Measurements from ENCODE around the gene NKRF.
"Not testable (repeated sequence)": the region's sequence is repeated elsewhere in the genome, so short reads cannot be mapped to it uniquely, and the experiment has no call there.

NKRF gene

GRCh38 chrX:119640731-119641170 lies 34.5 kb upstream of the NKRF start:
- Histone ChIP-seq H3K79me2 (ENCODE audit: control insufficient read depth, insufficient read depth, low read length, poor library complexity) (no peaks in the 10 kb centered on the region), H4K12ac (ENCODE audit: low read depth, low read length) (no peak overlapping the region), H2BK5ac (ENCODE audit: low read depth, low read length, poor library complexity) (no peak overlapping the region), H4K91ac (ENCODE audit: low read depth, low read length) (no peak overlapping the region), H3K4ac (ENCODE audit: low read depth, low read length) (no peak overlapping the region), H3K79me1 (ENCODE audit: low read length) (no peaks in the 10 kb centered on the region), H3K4me2 (ENCODE audit: low read length) (no peak overlapping the region), H2AFZ (ENCODE audit: insufficient read depth, low read length, poor library complexity) (no peak overlapping the region), H3K36me3 (ENCODE audit: control insufficient read depth in 1 of 2, insufficient read depth in 2 of 2, low read length in 2 of 2) (peaks cover 20 to 39% of the 10 kb centered on the region in 2 experiments), H3K23ac (ENCODE audit: low read length) (no peak overlapping the region), H3K14ac (ENCODE audit: low read length) (no peak overlapping the region), H3K4me3 (ENCODE audit: low read depth, low read length) (no peak overlapping the region), H3K4me1 (ENCODE audit: control insufficient read depth in 1 of 2, insufficient read depth in 2 of 2, low read length in 2 of 2) (no peaks in the 10 kb centered on the region), H3K9ac (ENCODE audit: low read length) (no peak overlapping the region), H4K8ac (ENCODE audit: low read depth, low read length) (no peak overlapping the region), H3K27me3 (ENCODE audit: insufficient read depth, low read length) (no peaks in the 10 kb centered on the region), H3K27ac (ENCODE audit: low read depth, low read length) (no peak overlapping the region), H2BK120ac (ENCODE audit: insufficient read depth, low read length, poor library complexity) (no peak overlapping the region), H3K18ac (ENCODE audit: low read length) (no peak overlapping the region), H3K9me3 (ENCODE audit: insufficient read depth, low read depth, low read length) (no peaks in the 10 kb centered on the region), H2BK12ac (ENCODE audit: low read length) (no peak overlapping the region), H2AK5ac (ENCODE audit: low read length) (no peak overlapping the region)
- DNase-seq: no peak
- WGBS (ENCODE audit: extremely low coverage, insufficient coverage, insufficient read length): no CpG with 5 or more reads among the region's 5 CpGs

DNA sequence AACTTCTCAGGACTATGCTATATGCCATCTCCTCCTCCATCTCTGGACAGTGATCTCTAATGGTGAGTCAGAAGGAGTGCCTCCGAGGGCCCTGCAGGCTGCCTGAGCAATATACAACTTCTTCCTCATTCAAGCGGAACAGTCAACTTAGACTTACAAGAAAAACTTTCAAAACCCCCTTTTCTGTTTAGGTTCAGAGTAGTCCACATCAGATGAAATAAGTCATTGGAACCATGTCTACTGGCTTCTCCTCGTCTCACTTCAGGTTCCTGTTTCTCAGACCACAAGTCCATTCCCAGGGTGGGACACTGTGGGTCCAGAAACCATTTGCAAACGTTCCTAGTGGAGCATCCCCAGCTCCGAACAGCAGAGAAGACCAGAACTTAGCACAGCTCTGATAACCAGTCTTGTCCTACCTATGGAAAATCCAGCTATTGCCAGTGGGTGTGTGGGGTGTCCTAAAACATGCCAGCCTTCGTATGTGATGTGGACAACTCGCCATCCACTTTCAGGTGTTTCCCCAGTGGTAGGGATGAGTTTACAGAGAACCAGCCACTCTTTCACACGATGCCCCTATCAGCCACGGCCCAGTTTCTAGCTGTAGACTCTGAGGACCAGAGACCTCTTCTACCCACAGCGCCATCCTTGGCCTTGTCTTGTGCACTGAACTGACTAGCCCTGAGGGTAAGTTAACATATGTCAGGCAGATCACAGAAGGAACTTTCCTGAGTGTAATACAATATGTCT lies 32.7 kb upstream of the NKRF start:
- Histone ChIP-seq H3K36me3 (ENCODE audit: control insufficient read depth in 1 of 2, insufficient read depth in 2 of 2, low read length in 2 of 2) (peaks cover 21 to 46% of the 10 kb centered on the region in 2 experiments), H3K79me1 (ENCODE audit: low read length) (no peaks in the 10 kb centered on the region), H4K8ac (ENCODE audit: low read depth, low read length) (no peak overlapping the region), H3K27ac (ENCODE audit: low read depth, low read length) (no peak overlapping the region), H3K9ac (ENCODE audit: low read length) (no peak overlapping the region), H3K14ac (ENCODE audit: low read length) (no peak overlapping the region), H3K4me3 (ENCODE audit: low read depth, low read length) (no peak overlapping the region), H4K91ac (ENCODE audit: low read depth, low read length) (no peak overlapping the region), H3K9me3 (ENCODE audit: insufficient read depth, low read depth, low read length) (no peaks in the 10 kb centered on the region), H2AFZ (ENCODE audit: insufficient read depth, low read length, poor library complexity) (no peak overlapping the region), H3K18ac (ENCODE audit: low read length) (no peak overlapping the region), H2BK12ac (ENCODE audit: low read length) (no peak overlapping the region), H3K4me1 (ENCODE audit: control insufficient read depth in 1 of 2, insufficient read depth in 2 of 2, low read length in 2 of 2) (no peaks in the 10 kb centered on the region), H2AK5ac (ENCODE audit: low read length) (no peak overlapping the region), H3K23ac (ENCODE audit: low read length) (no peak overlapping the region), H2BK5ac (ENCODE audit: low read depth, low read length, poor library complexity) (no peak overlapping the region), H3K4me2 (ENCODE audit: low read length) (no peak overlapping the region), H4K12ac (ENCODE audit: low read depth, low read length) (no peak overlapping the region), H2BK120ac (ENCODE audit: insufficient read depth, low read length, poor library complexity) (no peak overlapping the region), H3K4ac (ENCODE audit: low read depth, low read length) (no peak overlapping the region), H3K27me3 (ENCODE audit: insufficient read depth, low read length) (no peaks in the 10 kb centered on the region), H3K79me2 (ENCODE audit: control insufficient read depth, insufficient read depth, low read length, poor library complexity) (no peaks in the 10 kb centered on the region)
- WGBS (ENCODE audit: extremely low coverage, insufficient coverage, insufficient read length): no CpG with 5 or more reads among the region's 10 CpGs
- DNase-seq: peak in 1 of 2 donors; percentile 5

- not testable (repeated sequence) for H3K4me2 ChIP-seq (ENCODE audit: low read length); H3K27ac ChIP-seq (ENCODE audit: low read depth, low read length); H3K79me2 ChIP-seq (ENCODE audit: control insufficient read depth, insufficient read depth, low read length, poor library complexity); H3K18ac ChIP-seq (ENCODE audit: low read length); H4K12ac ChIP-seq (ENCODE audit: low read depth, low read length); H3K4ac ChIP-seq (ENCODE audit: low read depth, low read length); H2BK12ac ChIP-seq (ENCODE audit: low read length); H2BK5ac ChIP-seq (ENCODE audit: low read depth, low read length, poor library complexity); H3K23ac ChIP-seq (ENCODE audit: low read length); H2AK5ac ChIP-seq (ENCODE audit: low read length); H4K8ac ChIP-seq (ENCODE audit: low read depth, low read length); H3K9ac ChIP-seq (ENCODE audit: low read length); H2BK120ac ChIP-seq (ENCODE audit: insufficient read depth, low read length, poor library complexity); H3K79me1 ChIP-seq (ENCODE audit: low read length); H3K14ac ChIP-seq (ENCODE audit: low read length); DNase-seq; H2AFZ ChIP-seq (ENCODE audit: insufficient read depth, low read length, poor library complexity); H3K9me3 ChIP-seq (ENCODE audit: insufficient read depth, low read depth, low read length); H3K4me3 ChIP-seq (ENCODE audit: low read depth, low read length); H4K91ac ChIP-seq (ENCODE audit: low read depth, low read length); H3K4me1 ChIP-seq (ENCODE audit: control insufficient read depth in 1 of 2, insufficient read depth in 2 of 2, low read length in 2 of 2); H3K27me3 ChIP-seq (ENCODE audit: insufficient read depth, low read length)
- peaks cover 23 to 49% of the 10 kb centered on the region in 2 experiments for H3K36me3 ChIP-seq (ENCODE audit: control insufficient read depth in 1 of 2, insufficient read depth in 2 of 2, low read length in 2 of 2)
- WGBS (ENCODE audit: extremely low coverage, insufficient coverage, insufficient read length): no CpG with 5 or more reads among the region's 1 CpG
Observed at GRCh38 chrX:119637421-119637820, 31.2 kb upstream of the NKRF start.

GRCh38 chrX:119636419-119636818 lies 30.2 kb upstream of the NKRF start:
- no peak overlapping the region for H2BK120ac ChIP-seq (ENCODE audit: insufficient read depth, low read length, poor library complexity)
- H3K9me3 ChIP-seq (ENCODE audit: insufficient read depth, low read depth, low read length): no peaks in the 10 kb centered on the region
- H4K12ac ChIP-seq (ENCODE audit: low read depth, low read length): no peak overlapping the region
- no peak overlapping the region for H2AFZ ChIP-seq (ENCODE audit: insufficient read depth, low read length, poor library complexity)
- WGBS (ENCODE audit: extremely low coverage, insufficient coverage, insufficient read length): no CpG with 5 or more reads among the region's 8 CpGs
- no peak overlapping the region for H3K4me2 ChIP-seq (ENCODE audit: low read length)
- DNase-seq: no peak
- H3K27ac ChIP-seq (ENCODE audit: low read depth, low read length): no peak overlapping the region
- no peak overlapping the region for H2BK5ac ChIP-seq (ENCODE audit: low read depth, low read length, poor library complexity)
- H2BK12ac ChIP-seq (ENCODE audit: low read length): no peak overlapping the region
- H3K4me3 ChIP-seq (ENCODE audit: low read depth, low read length): no peak overlapping the region
- no peaks in the 10 kb centered on the region for H3K79me2 ChIP-seq (ENCODE audit: control insufficient read depth, insufficient read depth, low read length, poor library complexity)
- no peak overlapping the region for H2AK5ac ChIP-seq (ENCODE audit: low read length)
- no peak overlapping the region for H4K91ac ChIP-seq (ENCODE audit: low read depth, low read length)
- no peak overlapping the region for H3K4ac ChIP-seq (ENCODE audit: low read depth, low read length)
- H3K36me3 ChIP-seq (ENCODE audit: control insufficient read depth in 1 of 2, insufficient read depth in 2 of 2, low read length in 2 of 2): peaks cover 29 to 49% of the 10 kb centered on the region in 2 experiments
- no peak overlapping the region for H3K23ac ChIP-seq (ENCODE audit: low read length)
- H4K8ac ChIP-seq (ENCODE audit: low read depth, low read length): no peak overlapping the region
- no peaks in the 10 kb centered on the region for H3K4me1 ChIP-seq (ENCODE audit: control insufficient read depth in 1 of 2, insufficient read depth in 2 of 2, low read length in 2 of 2)
- no peak overlapping the region for H3K18ac ChIP-seq (ENCODE audit: low read length)
- no peak overlapping the region for H3K14ac ChIP-seq (ENCODE audit: low read length)
- H3K9ac ChIP-seq (ENCODE audit: low read length): no peak overlapping the region
- no peaks in the 10 kb centered on the region for H3K79me1 ChIP-seq (ENCODE audit: low read length)
- no peaks in the 10 kb centered on the region for H3K27me3 ChIP-seq (ENCODE audit: insufficient read depth, low read length)
